Karpas-422 (cell line): Measurements from ENCODE around the gene PKN1. TPM values are rescaled to one million over a fixed set of nuclear protein-coding genes. Genes with fewer than 3 reads are reported as not detected.
"Not testable (repeated sequence)": the region's sequence is repeated elsewhere in the genome, so short reads cannot be mapped to it uniquely, and the experiment has no call there.

ENCODE experiments used
- DNase-seq: peaks from one replicate; pipeline ENCODE4 v3.0.0-alpha.2; 2015
- H2AFZ ChIP-seq: fragments of 200-600 bp; sonication (generic); 2 replicates; pipeline ENCODE4 v1.6.1; 2014; ENCODE audit warnings: antibody characterized with exemption, low read length, mixed read lengths
- H3K27ac ChIP-seq: fragments of 200-600 bp; sonication (generic); 2 replicates; pipeline ENCODE4 v1.5.1; 2014; ENCODE audit warnings: mild to moderate bottlenecking, low read length, moderate library complexity
- H3K27me3 ChIP-seq: fragments of 200-600 bp; sonication (generic); 2 replicates; pipeline ENCODE4 v1.6.1; 2014; ENCODE audit warnings: low read length, mixed read lengths
- H3K36me3 ChIP-seq: fragments of 200-600 bp; sonication (generic); 2 replicates; pipeline ENCODE4 v1.6.1; 2014; ENCODE audit warnings: low read length, mixed read lengths; ENCODE audit not compliant: insufficient read depth
- H3K4me1 ChIP-seq: fragments of 200-600 bp; sonication (generic); 2 replicates; pipeline ENCODE4 v1.6.1; 2014; ENCODE audit warnings: mild to moderate bottlenecking, low read length, mixed read lengths
- H3K4me2 ChIP-seq: fragments of 200-600 bp; sonication (generic); 2 replicates; pipeline ENCODE4 v1.6.1; 2014; ENCODE audit warnings: low read length, low read depth, mild to moderate bottlenecking; ENCODE audit not compliant: poor library complexity, severe bottlenecking
- H3K4me3 ChIP-seq: fragments of 200-600 bp; sonication (generic); 2 replicates; pipeline ENCODE4 v1.5.1; 2014; ENCODE audit warnings: mild to moderate bottlenecking, antibody characterized with exemption, low read length, mixed read lengths
- H3K79me2 ChIP-seq: fragments of 200-600 bp; sonication (generic); 2 replicates; pipeline ENCODE4 v1.6.1; 2014; ENCODE audit warnings: mild to moderate bottlenecking, low read length, mixed read lengths
- H3K9ac ChIP-seq: fragments of 200-600 bp; sonication (generic); 2 replicates; pipeline ENCODE4 v1.6.0; 2014; ENCODE audit warnings: low read length
- H3K9me2 ChIP-seq: fragments of 200-600 bp; sonication (generic), shearing (Covaris generic); replicated peaks from 2 replicates; pipeline ENCODE4 v1.6.0; 2014; ENCODE audit warnings: mild to moderate bottlenecking, low read length, moderate library complexity; ENCODE audit not compliant: insufficient read depth
- H3K9me3 ChIP-seq: fragments of 300-700, 200-600 bp; sonication (generic); 2 replicates; pipeline ENCODE4 v1.6.1; 2014; ENCODE audit warnings: low read length, mixed read lengths
- H4K20me1 ChIP-seq: fragments of 200-600 bp; sonication (generic); 2 replicates; pipeline ENCODE4 v1.6.1; 2014; ENCODE audit warnings: mild to moderate bottlenecking, antibody characterized with exemption, low read length, low read depth; ENCODE audit not compliant: insufficient read depth
- total RNA-seq: library from RNA; depleted of rRNA; stranded (reverse); fragments of >200 nt; shearing (Covaris generic); gene quantifications from 2 replicates; pipeline ENCODE4 v1.2.3, GENCODE V29; 2014; ENCODE audit warnings: low replicate concordance

PKN1 gene
- total RNA-seq, 1 experiment from 2014 or later, result 66.3 TPM

GRCh38 chr19:14503285-14503684 is 70.2 kb downstream of the PKN1 start:
- H3K27ac ChIP-seq, result no peak overlapping the region
- H2AFZ ChIP-seq, result no peak overlapping the region
- no peak for DNase-seq
- no peak overlapping the region for H3K4me3 ChIP-seq
- peaks cover 2% of the 10 kb centered on the region; the same call in 1 of the 2 replicates for H3K4me1 ChIP-seq
- H3K36me3 ChIP-seq, result no peaks in the 10 kb centered on the region
- no peaks in the 10 kb centered on the region for H4K20me1 ChIP-seq
- H3K27me3 ChIP-seq, result no peaks in the 10 kb centered on the region
- H3K9ac ChIP-seq, result no peak overlapping the region
- no peaks in the 10 kb centered on the region for H3K9me3 ChIP-seq
- no peaks in the 10 kb centered on the region for H3K9me2 ChIP-seq
- H3K4me2 ChIP-seq, result no peak overlapping the region
- H3K79me2 ChIP-seq, result no peaks in the 10 kb centered on the region

GRCh38 chr19:14504575-14504974 is 71.5 kb downstream of the PKN1 start:
- not testable (repeated sequence) for H2AFZ ChIP-seq, H3K4me3 ChIP-seq, H3K4me1 ChIP-seq, H3K9ac ChIP-seq, H3K27me3 ChIP-seq, H4K20me1 ChIP-seq, H3K4me2 ChIP-seq, DNase-seq, H3K79me2 ChIP-seq, H3K9me2 ChIP-seq, H3K36me3 ChIP-seq, H3K9me3 ChIP-seq, H3K27ac ChIP-seq

- H3K4me2 ChIP-seq, result no peak overlapping the region
Observed at GRCh38 chr19:14505488-14506239, 72.6 kb downstream of the PKN1 start.

GRCh38 chr19:14507704-14508542 is 74.8 kb downstream of the PKN1 start:
- Histone ChIP-seq H4K20me1 (no peaks in the 10 kb centered on the region), H3K27ac (no peak overlapping the region), H2AFZ (no peak overlapping the region), H3K4me3 (no peak overlapping the region), H3K9me2 (no peaks in the 10 kb centered on the region), H3K27me3 (no peaks in the 10 kb centered on the region), H3K4me2 (no peak overlapping the region), H3K9ac (no peak overlapping the region), H3K9me3 (no peaks in the 10 kb centered on the region), H3K4me1 (peaks cover 2% of the 10 kb centered on the region; the same call in 1 of the 2 replicates), H3K36me3 (no peaks in the 10 kb centered on the region), H3K79me2 (no peaks in the 10 kb centered on the region)
- DNase-seq, result no peak

More at GRCh38 chr19:14505488-14506239, 72.6 kb downstream of the PKN1 start:
- Histone ChIP-seq H3K9me3 (no peaks in the 10 kb centered on the region), H2AFZ (peak overlapping the region; percentile 73; the same call in 1 of the 2 replicates), H3K4me3 (no peak overlapping the region), H3K9ac (no peak overlapping the region), H4K20me1 (no peaks in the 10 kb centered on the region), H3K27me3 (no peaks in the 10 kb centered on the region), H3K79me2 (no peaks in the 10 kb centered on the region), H3K36me3 (no peaks in the 10 kb centered on the region), H3K27ac (no peak overlapping the region), H3K4me1 (peaks cover 2% of the 10 kb centered on the region; the same call in 1 of the 2 replicates), H3K9me2 (no peaks in the 10 kb centered on the region)
- DNase-seq, result peak; percentile 86

GRCh38 chr19:14510311-14511228 is 77.5 kb downstream of the PKN1 start:
- H3K4me3 ChIP-seq, result no peak overlapping the region
- H2AFZ ChIP-seq, result no peak overlapping the region
- H3K9me2 ChIP-seq, result no peaks in the 10 kb centered on the region
- H3K36me3 ChIP-seq, result peaks cover 12% of the 10 kb centered on the region
- no peaks in the 10 kb centered on the region for H3K79me2 ChIP-seq
- peaks cover 3% of the 10 kb centered on the region; the same call in 1 of the 2 replicates for H3K4me1 ChIP-seq
- H4K20me1 ChIP-seq, result peaks cover 7% of the 10 kb centered on the region; the same call in 1 of the 2 replicates
- H3K27ac ChIP-seq, result no peak overlapping the region
- no peak overlapping the region for H3K9ac ChIP-seq
- H3K4me2 ChIP-seq, result no peak overlapping the region
- DNase-seq, result no peak
- no peaks in the 10 kb centered on the region for H3K9me3 ChIP-seq
- no peaks in the 10 kb centered on the region for H3K27me3 ChIP-seq

GRCh38 chr19:14511229-14511593 is 78.1 kb downstream of the PKN1 start:
- H3K4me1 ChIP-seq, result peaks cover 6% of the 10 kb centered on the region
- H3K4me2 ChIP-seq, result no peak overlapping the region
- peaks cover 1% of the 10 kb centered on the region; the same call in 1 of the 2 replicates for H3K79me2 ChIP-seq

GRCh38 chr19:14512406-14512961 is 79.4 kb downstream of the PKN1 start:
- H4K20me1 ChIP-seq, result peaks cover 26% of the 10 kb centered on the region
- no peak overlapping the region for H3K4me3 ChIP-seq
- peaks cover 17% of the 10 kb centered on the region for H3K4me1 ChIP-seq
- no peak overlapping the region for H3K4me2 ChIP-seq
- DNase-seq, result no peak
- H3K9me3 ChIP-seq, result no peaks in the 10 kb centered on the region
- H3K9ac ChIP-seq, result no peak overlapping the region
- H3K27ac ChIP-seq, result no peak overlapping the region
- no peak overlapping the region for H2AFZ ChIP-seq
- peaks cover 25% of the 10 kb centered on the region for H3K36me3 ChIP-seq
- no peaks in the 10 kb centered on the region for H3K9me2 ChIP-seq
- no peaks in the 10 kb centered on the region for H3K27me3 ChIP-seq
- peaks cover 14% of the 10 kb centered on the region for H3K79me2 ChIP-seq

More at GRCh38 chr19:14511229-14511593, 78.1 kb downstream of the PKN1 start:
- Histone ChIP-seq H2AFZ (no peak overlapping the region), H3K9ac (no peak overlapping the region), H3K27ac (no peak overlapping the region), H3K4me3 (no peak overlapping the region), H3K36me3 (peaks cover 18% of the 10 kb centered on the region), H3K9me2 (no peaks in the 10 kb centered on the region), H3K9me3 (no peaks in the 10 kb centered on the region), H4K20me1 (peaks cover 13% of the 10 kb centered on the region), H3K27me3 (no peaks in the 10 kb centered on the region)
- DNase-seq, result no peak
